ENCODE results near the gene DMBT1.

The DMBT1 gene

GRCh38 chr10:122544493-122544892 is 16.1 kb upstream of the DMBT1 start:
- in situ Hi-C loops (cut with HindIII; ENCODE audit: low pct_ligation_motif_present, low pct_unique_long_range_greater_than_20kb, low sequenced_read_pairs) = no loop called here
- no peak for DNase-seq

GRCh38 chr10:122546242-122546641 is 14.3 kb upstream of the DMBT1 start:
- in situ Hi-C loops (cut with HindIII; ENCODE audit: low pct_ligation_motif_present, low pct_unique_long_range_greater_than_20kb, low sequenced_read_pairs) = no loop called here
- DNase-seq = no peak

GRCh38 chr10:122548407-122549085 is 12.0 kb upstream of the DMBT1 start:
- in situ Hi-C loops (cut with HindIII; ENCODE audit: low pct_ligation_motif_present, low pct_unique_long_range_greater_than_20kb, low sequenced_read_pairs) = no loop called here
- DNase-seq = no peak

- in situ Hi-C loops (cut with HindIII; ENCODE audit: low pct_ligation_motif_present, low pct_unique_long_range_greater_than_20kb, low sequenced_read_pairs) = no loop called here
- DNase-seq = no peak
Observed at GRCh38 chr10:122549636-122550035, 10.9 kb upstream of the DMBT1 start.

GRCh38 chr10:122550427-122550826 is 10.1 kb upstream of the DMBT1 start:
- DNase-seq = no peak
- in situ Hi-C loops (cut with HindIII; ENCODE audit: low pct_ligation_motif_present, low pct_unique_long_range_greater_than_20kb, low sequenced_read_pairs) = no loop called here

- in situ Hi-C loops (cut with HindIII; ENCODE audit: low pct_ligation_motif_present, low pct_unique_long_range_greater_than_20kb, low sequenced_read_pairs) = no loop called here
- DNase-seq = no peak
Observed at GRCh38 chr10:122550983-122551382, 9.6 kb upstream of the DMBT1 start.

GRCh38 chr10:122551450-122551849 is 9.1 kb upstream of the DMBT1 start:
- in situ Hi-C loops (cut with HindIII; ENCODE audit: low pct_ligation_motif_present, low pct_unique_long_range_greater_than_20kb, low sequenced_read_pairs) = no loop called here

GRCh38 chr10:122553341-122553740 is 7.2 kb upstream of the DMBT1 start:
- in situ Hi-C loops (cut with HindIII; ENCODE audit: low pct_ligation_motif_present, low pct_unique_long_range_greater_than_20kb, low sequenced_read_pairs) = no loop called here
- DNase-seq = no peak

More at GRCh38 chr10:122551450-122551849, 9.1 kb upstream of the DMBT1 start:
- no peak for DNase-seq

GRCh38 chr10:122554131-122555036 is 6.2 kb upstream of the DMBT1 start:
- no peak for DNase-seq
- in situ Hi-C loops (cut with HindIII; ENCODE audit: low pct_ligation_motif_present, low pct_unique_long_range_greater_than_20kb, low sequenced_read_pairs) = no loop called here

- no peak for DNase-seq
- in situ Hi-C loops (cut with HindIII; ENCODE audit: low pct_ligation_motif_present, low pct_unique_long_range_greater_than_20kb, low sequenced_read_pairs) = no loop called here
Observed at GRCh38 chr10:122555442-122555841, 5.1 kb upstream of the DMBT1 start.

GRCh38 chr10:122557516-122557915 is 3.0 kb upstream of the DMBT1 start:
- in situ Hi-C loops (cut with HindIII; ENCODE audit: low pct_ligation_motif_present, low pct_unique_long_range_greater_than_20kb, low sequenced_read_pairs) = no loop called here
- DNase-seq = no peak

GRCh38 chr10:122558452-122558851 is 2.1 kb upstream of the DMBT1 start:
- DNase-seq = no peak
- in situ Hi-C loops (cut with HindIII; ENCODE audit: low pct_ligation_motif_present, low pct_unique_long_range_greater_than_20kb, low sequenced_read_pairs) = no loop called here

- in situ Hi-C loops (cut with HindIII; ENCODE audit: low pct_ligation_motif_present, low pct_unique_long_range_greater_than_20kb, low sequenced_read_pairs) = no loop called here
- DNase-seq = no peak
Observed at GRCh38 chr10:122559228-122559627, 1.3 kb upstream of the DMBT1 start.

GRCh38 chr10:122561212-122561611 is 658 bp downstream of the DMBT1 start:
- peak; percentile 37 for DNase-seq
- in situ Hi-C loops (cut with HindIII; ENCODE audit: low pct_ligation_motif_present, low pct_unique_long_range_greater_than_20kb, low sequenced_read_pairs) = no loop called here

- DNase-seq = no peak
- in situ Hi-C loops (cut with HindIII; ENCODE audit: low pct_ligation_motif_present, low pct_unique_long_range_greater_than_20kb, low sequenced_read_pairs) = no loop called here
Observed at GRCh38 chr10:122561792-122562191, 1.2 kb downstream of the DMBT1 start.

- no peak for DNase-seq
- in situ Hi-C loops (cut with HindIII; ENCODE audit: low pct_ligation_motif_present, low pct_unique_long_range_greater_than_20kb, low sequenced_read_pairs) = no loop called here
Observed at GRCh38 chr10:122564980-122565379, 4.4 kb downstream of the DMBT1 start.

GRCh38 chr10:122565766-122566206 is 5.2 kb downstream of the DMBT1 start:
- in situ Hi-C loops (cut with HindIII; ENCODE audit: low pct_ligation_motif_present, low pct_unique_long_range_greater_than_20kb, low sequenced_read_pairs) = no loop called here
- peak; percentile 78 for DNase-seq

GRCh38 chr10:122566632-122567031 is 6.1 kb downstream of the DMBT1 start:
- in situ Hi-C loops (cut with HindIII; ENCODE audit: low pct_ligation_motif_present, low pct_unique_long_range_greater_than_20kb, low sequenced_read_pairs) = no loop called here
- DNase-seq = no peak

- in situ Hi-C loops (cut with HindIII; ENCODE audit: low pct_ligation_motif_present, low pct_unique_long_range_greater_than_20kb, low sequenced_read_pairs) = no loop called here
- peak; percentile 41 for DNase-seq
Observed at GRCh38 chr10:122567056-122567660, 6.6 kb downstream of the DMBT1 start.

Data from ACHN (cell line).